Epithelial cell of esophagus (primary cell): ENCODE data around the gene ELF2.
"Not testable (repeated sequence)": the region's sequence is repeated elsewhere in the genome, so short reads cannot be mapped to it uniquely, and the experiment has no call there.

ENCODE experiments used
- DNase-seq: peaks from one replicate; pipeline ENCODE4 v3.0.0; 2010; ENCODE audit warnings: low read depth
- H3K4me3 ChIP-seq: 2 replicates; pipeline ENCODE4 v1.5.1; 2011; ENCODE audit warnings: mild to moderate bottlenecking, low read length, control low read depth
- TF ChIP-seq, protein P1 (sequence below): IDR thresholded peaks from 2 replicates; pipeline ENCODE4 v1.5.1; 2011; ENCODE audit warnings: low read depth, mild to moderate bottlenecking, low read length, control low read depth, inconsistent platforms; ENCODE audit not compliant: insufficient read depth; ENCODE audit errors: missing control alignments

The ELF2 gene

DNA sequence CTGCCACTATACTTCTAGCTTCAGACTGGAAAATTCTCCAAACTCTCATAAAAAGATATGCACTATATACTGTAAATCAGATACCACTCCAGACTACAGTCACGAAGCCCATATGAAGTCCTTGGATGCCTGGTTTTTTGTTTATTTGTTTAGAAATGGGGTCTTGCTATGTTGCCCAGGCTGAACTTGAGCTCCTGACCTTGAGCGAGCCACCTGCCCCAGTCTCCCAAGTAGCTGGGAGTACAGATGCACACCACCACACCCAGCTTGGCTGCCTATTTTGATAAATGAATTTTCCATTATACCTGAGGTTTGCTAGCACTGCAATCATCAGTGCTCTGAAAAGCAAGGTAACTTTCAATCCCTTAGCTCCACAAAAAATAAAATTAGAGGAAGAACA is 53.1 kb downstream of the ELF2 start:
- H3K4me3 ChIP-seq, result no peak overlapping the region
- TF ChIP-seq, protein P1, sequence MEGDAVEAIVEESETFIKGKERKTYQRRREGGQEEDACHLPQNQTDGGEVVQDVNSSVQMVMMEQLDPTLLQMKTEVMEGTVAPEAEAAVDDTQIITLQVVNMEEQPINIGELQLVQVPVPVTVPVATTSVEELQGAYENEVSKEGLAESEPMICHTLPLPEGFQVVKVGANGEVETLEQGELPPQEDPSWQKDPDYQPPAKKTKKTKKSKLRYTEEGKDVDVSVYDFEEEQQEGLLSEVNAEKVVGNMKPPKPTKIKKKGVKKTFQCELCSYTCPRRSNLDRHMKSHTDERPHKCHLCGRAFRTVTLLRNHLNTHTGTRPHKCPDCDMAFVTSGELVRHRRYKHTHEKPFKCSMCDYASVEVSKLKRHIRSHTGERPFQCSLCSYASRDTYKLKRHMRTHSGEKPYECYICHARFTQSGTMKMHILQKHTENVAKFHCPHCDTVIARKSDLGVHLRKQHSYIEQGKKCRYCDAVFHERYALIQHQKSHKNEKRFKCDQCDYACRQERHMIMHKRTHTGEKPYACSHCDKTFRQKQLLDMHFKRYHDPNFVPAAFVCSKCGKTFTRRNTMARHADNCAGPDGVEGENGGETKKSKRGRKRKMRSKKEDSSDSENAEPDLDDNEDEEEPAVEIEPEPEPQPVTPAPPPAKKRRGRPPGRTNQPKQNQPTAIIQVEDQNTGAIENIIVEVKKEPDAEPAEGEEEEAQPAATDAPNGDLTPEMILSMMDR, result no peak
- DNase-seq, result no peak

DNA sequence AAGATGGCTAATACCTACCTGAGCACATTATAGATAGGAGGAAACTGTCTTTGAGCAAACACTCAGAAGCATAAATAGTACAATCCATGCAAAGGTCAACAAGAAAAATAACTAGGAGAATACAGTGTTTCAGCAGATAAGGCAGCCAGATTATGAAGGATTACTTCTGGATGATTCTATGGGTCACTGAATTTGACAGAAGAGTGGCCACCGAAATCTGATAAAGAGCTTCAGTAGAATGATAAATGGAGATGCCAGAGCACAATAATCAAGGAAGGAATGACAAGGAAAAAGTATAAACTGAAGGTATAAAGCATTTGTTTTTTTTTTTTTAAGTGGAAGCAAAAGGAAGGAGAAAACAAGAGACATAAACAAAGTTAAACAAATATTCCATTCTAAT is 58.7 kb downstream of the ELF2 start:
- no peak overlapping the region for H3K4me3 ChIP-seq
- TF ChIP-seq, protein P1, result no peak
- no peak for DNase-seq

DNA sequence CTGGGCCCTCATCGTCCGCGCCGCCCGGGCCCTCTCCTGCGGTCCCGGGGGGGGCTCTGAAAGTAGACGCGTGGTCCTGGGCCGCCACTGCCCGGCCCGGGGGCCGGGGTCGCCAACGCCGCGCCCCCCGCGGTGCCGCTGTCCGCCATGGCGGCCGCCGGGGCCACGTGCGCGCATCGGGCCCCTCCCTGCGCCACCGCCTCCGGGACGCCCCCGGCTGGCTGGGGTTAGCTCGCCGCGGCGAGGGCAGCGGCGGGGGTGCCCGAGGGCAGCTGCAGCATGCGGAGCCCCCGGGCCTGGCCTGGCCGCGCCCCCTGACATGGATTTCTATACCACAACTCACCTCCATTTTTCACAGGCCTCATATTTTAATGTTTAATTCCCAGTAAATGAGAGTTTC is 61.8 kb downstream of the ELF2 start:
- no peak for DNase-seq
- no peak overlapping the region for H3K4me3 ChIP-seq
- TF ChIP-seq, protein P1, result no peak

DNA sequence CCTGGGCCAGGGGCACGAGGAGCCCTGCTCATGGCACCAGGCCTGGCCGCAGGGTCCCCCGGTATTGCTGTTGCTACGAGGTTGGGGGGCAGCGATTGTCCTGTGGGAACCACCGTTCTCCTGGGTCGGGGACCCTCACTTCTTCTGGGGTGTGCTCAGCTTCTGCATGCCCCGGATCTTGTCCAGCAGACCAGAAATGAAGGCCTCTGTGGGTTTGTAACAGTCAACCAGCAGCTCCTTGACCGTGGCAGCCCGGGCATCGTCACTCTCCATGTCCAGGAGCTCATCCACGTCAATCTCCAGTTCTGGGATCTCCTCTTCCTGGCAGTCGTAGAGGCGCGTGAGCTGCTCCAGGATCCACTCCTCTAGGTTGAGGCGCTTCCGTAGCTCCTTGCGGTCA is 62.2 kb downstream of the ELF2 start:
- DNase-seq, H3K4me3 ChIP-seq: not testable (repeated sequence)

DNA sequence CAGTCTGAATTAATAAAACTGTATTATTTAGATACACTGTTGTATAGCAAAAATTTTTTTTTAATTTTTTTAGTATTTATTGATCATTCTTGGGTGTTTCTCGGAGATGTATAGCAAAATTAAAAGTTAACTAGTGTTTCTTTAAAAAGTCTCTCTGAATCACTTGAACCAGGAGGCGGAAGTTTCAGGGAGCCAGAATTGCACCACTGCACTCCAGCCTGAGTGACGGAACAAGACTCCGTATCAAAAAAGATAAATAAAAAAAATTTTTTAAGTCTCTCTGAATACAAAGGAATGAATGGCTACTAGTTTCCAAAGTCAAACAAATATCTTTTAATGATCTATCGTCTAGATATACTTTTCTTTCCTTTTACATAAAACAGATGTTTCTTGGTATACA is 64.4 kb downstream of the ELF2 start:
- no peak for DNase-seq
- TF ChIP-seq, protein P1, result no peak

DNA sequence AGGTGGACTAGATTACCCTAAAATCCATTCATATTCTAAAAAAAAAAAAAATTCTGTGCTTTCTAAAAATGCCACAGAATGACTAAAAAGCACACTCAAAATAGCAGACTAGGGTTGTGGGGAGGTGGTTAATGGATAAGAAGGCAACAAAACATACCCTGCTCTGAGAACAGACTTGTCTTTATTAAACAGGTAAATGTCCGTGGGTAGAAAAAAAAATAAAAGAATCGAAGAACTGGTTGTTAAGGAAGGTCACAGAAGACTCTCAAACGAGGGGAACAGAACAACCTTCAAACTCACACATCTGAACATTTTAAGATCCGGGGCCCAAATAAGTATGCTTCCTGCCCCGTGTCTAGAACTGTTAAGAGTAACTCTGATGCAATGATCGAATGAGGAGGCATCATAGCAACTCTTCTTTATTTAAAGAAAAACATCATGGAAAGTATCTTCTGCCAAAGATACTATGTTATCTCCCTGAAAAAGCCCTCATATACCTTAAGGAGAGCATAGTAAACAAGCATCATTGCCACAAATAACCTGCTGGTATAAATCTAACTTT is 68.4 kb downstream of the ELF2 start:
- no peak overlapping the region for H3K4me3 ChIP-seq
- DNase-seq, result no peak

More for the DNA sequence above, 64.4 kb downstream of the ELF2 start:
- H3K4me3 ChIP-seq, result no peak overlapping the region

DNA sequence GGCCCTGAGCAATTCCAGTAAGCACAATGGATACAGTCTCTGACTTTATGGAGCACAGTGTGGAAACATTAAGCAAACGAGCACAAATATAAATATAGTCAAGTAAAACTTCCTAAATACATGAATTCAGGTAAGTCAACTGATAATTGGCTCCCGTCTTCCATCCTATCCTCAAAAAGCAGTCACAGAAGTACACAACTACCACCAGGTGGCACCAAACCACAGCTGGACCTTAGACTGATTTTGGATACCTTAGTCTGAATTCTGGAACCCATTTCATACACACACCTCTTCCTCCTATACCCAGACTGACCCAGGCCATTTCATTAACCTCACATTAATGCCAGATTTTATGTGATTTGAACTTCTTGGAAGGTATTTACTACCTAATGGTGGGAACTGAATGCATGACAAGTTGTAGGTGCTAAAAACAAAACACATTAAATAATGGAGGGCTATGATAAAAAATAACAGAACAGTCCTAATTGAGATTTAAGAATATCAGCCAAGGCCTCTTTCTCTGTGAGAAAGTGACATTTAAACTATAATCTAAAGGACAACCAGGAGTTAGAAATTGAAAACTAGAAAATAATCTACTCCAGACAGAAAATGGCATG is 77.5 kb downstream of the ELF2 start:
- TF ChIP-seq, protein P1, result peak; percentile 95
- DNase-seq, result peak; percentile 90
- H3K4me3 ChIP-seq, result no peak overlapping the region

More for the DNA sequence above, 68.4 kb downstream of the ELF2 start:
- TF ChIP-seq, protein P1, result no peak

DNA sequence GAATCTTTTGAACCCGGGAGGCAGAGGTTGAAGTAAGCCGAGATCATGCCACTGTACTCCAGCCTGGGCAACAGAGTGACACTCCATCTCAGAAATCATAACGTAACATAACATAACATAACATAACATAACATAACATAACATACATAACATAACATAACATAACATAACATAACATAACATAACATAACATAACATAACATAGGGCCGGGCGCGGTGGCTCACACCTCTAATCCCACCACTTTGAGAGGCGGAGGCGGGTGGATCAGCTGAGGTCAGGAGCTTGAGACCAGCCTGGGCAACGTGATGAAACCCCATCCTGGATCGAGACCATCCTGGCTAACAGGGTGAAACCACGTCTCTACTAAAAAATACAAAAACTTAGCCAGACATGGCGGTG is 84.7 kb downstream of the ELF2 start:
- TF ChIP-seq, protein P1, result no peak
- H3K4me3 ChIP-seq, result no peak overlapping the region
- DNase-seq, result no peak
